ENCODE measurements around the gene CD44. TPM values are rescaled to one million over a fixed set of nuclear protein-coding genes. Genes with fewer than 3 reads are reported as not detected.

The CD44 gene
- total RNA-seq, 6 experiments from 2014 or later = 12.2 to 64.1 (median 22.9) TPM

DNA sequence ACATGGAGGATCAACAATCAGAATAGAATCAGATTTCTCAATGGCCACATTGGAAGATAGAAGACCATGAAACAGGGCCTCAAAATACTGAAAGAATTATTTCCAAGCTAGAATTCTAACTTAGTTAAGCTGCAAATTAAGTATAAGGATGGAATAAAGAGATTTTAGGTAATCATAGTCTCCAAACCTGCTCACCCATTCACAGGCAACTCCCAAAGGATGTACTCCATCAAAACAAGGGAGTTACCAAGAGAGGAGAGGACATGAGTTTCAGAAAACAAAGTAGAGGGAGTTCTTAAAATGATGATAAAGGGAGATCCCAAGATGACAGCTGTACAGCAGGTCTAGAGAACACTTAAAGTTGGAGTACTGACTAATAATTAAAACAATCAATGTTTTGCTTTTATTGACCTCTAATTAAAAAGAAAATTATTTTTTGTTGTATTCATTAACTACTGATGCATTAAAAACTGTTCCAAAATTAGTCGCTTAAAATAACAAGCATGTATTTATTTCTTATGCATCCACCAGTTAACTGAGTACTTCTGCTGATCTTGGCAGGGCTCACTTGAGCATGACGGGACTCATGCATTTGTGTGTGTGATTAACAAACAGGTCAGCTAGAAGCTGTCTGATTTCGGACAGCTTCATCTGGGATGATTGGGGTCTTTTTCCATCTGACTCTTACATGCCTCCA, 95.6 kb downstream of the CD44 start:
- Histone ChIP-seq H3K36me3 (no peaks in the 10 kb centered on the region), H3K27ac (no peak overlapping the region), H3K27me3 (no peaks in the 10 kb centered on the region), H3K9me3 (no peaks in the 10 kb centered on the region), H3K4me1 (peaks cover 0 to 18% (median 3%) of the 10 kb centered on the region in 4 donors), H3K4me3 (no peak overlapping the region)
- DNase-seq (no peak), ATAC-seq (no peak)
- intact Hi-C loops (cut with DNase I) = no loop called here
- 94% methylated on average over 3 of the region's 3 CpGs for WGBS (ENCODE audit: insufficient coverage, low coverage, low lambda C conversion rate, missing lambda C conversion rate)
- TF ChIP-seq POLR2A (IDR thresholded peaks at IDR 0.05) = no peak
- TF ChIP-seq, protein P1, sequence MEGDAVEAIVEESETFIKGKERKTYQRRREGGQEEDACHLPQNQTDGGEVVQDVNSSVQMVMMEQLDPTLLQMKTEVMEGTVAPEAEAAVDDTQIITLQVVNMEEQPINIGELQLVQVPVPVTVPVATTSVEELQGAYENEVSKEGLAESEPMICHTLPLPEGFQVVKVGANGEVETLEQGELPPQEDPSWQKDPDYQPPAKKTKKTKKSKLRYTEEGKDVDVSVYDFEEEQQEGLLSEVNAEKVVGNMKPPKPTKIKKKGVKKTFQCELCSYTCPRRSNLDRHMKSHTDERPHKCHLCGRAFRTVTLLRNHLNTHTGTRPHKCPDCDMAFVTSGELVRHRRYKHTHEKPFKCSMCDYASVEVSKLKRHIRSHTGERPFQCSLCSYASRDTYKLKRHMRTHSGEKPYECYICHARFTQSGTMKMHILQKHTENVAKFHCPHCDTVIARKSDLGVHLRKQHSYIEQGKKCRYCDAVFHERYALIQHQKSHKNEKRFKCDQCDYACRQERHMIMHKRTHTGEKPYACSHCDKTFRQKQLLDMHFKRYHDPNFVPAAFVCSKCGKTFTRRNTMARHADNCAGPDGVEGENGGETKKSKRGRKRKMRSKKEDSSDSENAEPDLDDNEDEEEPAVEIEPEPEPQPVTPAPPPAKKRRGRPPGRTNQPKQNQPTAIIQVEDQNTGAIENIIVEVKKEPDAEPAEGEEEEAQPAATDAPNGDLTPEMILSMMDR (IDR thresholded peaks at IDR 0.05) = no peak

DNA sequence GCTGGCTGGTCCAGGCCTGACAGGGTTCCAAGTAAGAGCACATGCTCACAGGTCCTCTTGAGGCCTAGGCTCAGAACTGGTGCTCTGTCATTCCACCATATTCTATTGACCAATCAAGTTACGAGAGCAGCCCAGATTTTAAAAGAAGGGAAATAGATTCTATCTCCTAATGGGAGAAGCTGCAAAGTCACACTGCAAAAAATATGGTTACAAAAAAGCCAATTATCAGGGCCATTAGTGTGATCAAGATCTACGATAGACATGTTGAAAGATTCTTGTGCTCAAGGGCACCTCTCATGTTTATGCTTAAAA, 96.1 kb downstream of the CD44 start:
- intact Hi-C loops (cut with DNase I) = no loop called here
- ATAC-seq = no peak
- Histone ChIP-seq H3K9me3 (no peaks in the 10 kb centered on the region), H3K36me3 (no peaks in the 10 kb centered on the region), H3K27ac (no peak overlapping the region), H3K27me3 (no peaks in the 10 kb centered on the region), H3K4me3 (no peak overlapping the region), H3K4me1 (peaks cover 0 to 18% (median 3%) of the 10 kb centered on the region in 4 donors)
- TF ChIP-seq POLR2A (IDR thresholded peaks at IDR 0.05) = no peak
- TF ChIP-seq, protein P1 (IDR thresholded peaks at IDR 0.05) = no peak
- WGBS (ENCODE audit: insufficient coverage, low coverage, low lambda C conversion rate, missing lambda C conversion rate) = 82% methylated on average over 2 of the region's 2 CpGs
- no peak for DNase-seq

- ATAC-seq (no peak), DNase-seq (no peak)
- TF ChIP-seq, protein P1 (IDR thresholded peaks at IDR 0.05) = no peak
- no peak for TF ChIP-seq POLR2A (IDR thresholded peaks at IDR 0.05)
- no peaks in the 10 kb centered on the region for H3K36me3 ChIP-seq
- peaks cover 0 to 18% (median 3%) of the 10 kb centered on the region in 4 donors for H3K4me1 ChIP-seq
- H3K27ac ChIP-seq = no peak overlapping the region
- no peaks in the 10 kb centered on the region for H3K27me3 ChIP-seq
- intact Hi-C loops (cut with DNase I) = no loop called here
- WGBS (ENCODE audit: insufficient coverage, low coverage, low lambda C conversion rate, missing lambda C conversion rate) = 0% methylated on average over 1 of the region's 1 CpG
- H3K4me3 ChIP-seq = no peak overlapping the region
- no peaks in the 10 kb centered on the region for H3K9me3 ChIP-seq
These were observed 96.5 kb downstream of the CD44 start for GRCh38 chr11:35235498-35235897.

DNA sequence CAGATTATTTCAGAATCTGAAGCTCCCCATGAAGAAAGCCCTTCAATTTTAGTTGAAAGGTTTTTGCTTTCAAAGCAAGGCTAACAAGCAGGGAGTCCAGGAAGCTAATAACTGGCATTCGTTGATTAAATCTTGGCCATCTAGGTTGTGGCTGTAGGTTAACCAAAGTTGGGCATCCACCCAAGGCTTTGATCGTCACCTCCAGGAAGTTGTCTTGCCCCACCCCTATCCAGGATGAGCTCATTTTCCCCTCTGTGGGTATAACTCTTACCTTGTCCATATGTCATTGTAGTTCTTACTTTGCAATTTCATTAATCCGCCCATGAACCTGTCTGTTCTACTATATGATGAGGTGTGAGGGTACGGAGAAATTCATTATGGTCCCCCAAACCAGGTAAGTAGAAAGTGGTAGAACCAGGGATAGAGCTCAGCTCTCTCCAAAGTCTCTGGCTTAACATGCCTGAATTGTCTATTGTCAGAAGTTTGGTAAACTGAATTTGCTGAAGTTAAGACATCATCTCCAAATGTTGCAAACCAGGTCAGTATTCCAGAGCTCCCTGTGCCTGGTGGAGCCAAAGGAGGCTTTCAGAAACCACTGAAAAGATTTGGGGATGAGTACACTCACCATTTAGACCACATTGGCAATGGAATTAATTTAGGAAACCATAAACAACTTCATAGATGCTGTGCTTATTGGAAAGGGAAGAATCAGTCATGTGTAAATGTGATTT, 97.1 kb downstream of the CD44 start:
- no peaks in the 10 kb centered on the region for H3K36me3 ChIP-seq
- no peaks in the 10 kb centered on the region for H3K27me3 ChIP-seq
- no peak overlapping the region for H3K4me3 ChIP-seq
- intact Hi-C loops (cut with DNase I) = no loop called here
- DNase-seq = peak in 1 of 3 donors; percentile 64
- peaks cover 0 to 18% (median 3%) of the 10 kb centered on the region in 4 donors for H3K4me1 ChIP-seq
- TF ChIP-seq POLR2A (IDR thresholded peaks at IDR 0.05) = no peak
- TF ChIP-seq, protein P1 (IDR thresholded peaks at IDR 0.05) = no peak
- H3K27ac ChIP-seq = peak overlapping the region in 2 of 3 donors; percentile 7 to 13
- 24% methylated on average over 2 of the region's 4 CpGs for WGBS (ENCODE audit: insufficient coverage, low coverage, low lambda C conversion rate, missing lambda C conversion rate)
- peak; percentile 34 to 89 (median 74) for ATAC-seq
- H3K9me3 ChIP-seq = no peaks in the 10 kb centered on the region

Data from right lobe of liver (tissue), 6 donors.